GM18868 (cell line): ENCODE measurements around the gene GINM1.

Experiments
- ATAC-seq: cut with Tn5 transposase; IDR thresholded peaks from one replicate; pipeline ENCODE4 v1.9.1; 2021; ENCODE audit warnings: mild to moderate bottlenecking, moderate library complexity; ENCODE audit not compliant: unreplicated experiment

Gene GINM1

GRCh38 chr6:149592983-149593382 lies 26.8 kb downstream of the GINM1 start:
- no peak for ATAC-seq

- ATAC-seq, result no peak
These were observed 27.2 kb downstream of the GINM1 start for GRCh38 chr6:149593408-149593807.

- no peak for ATAC-seq
These were observed 34.3 kb downstream of the GINM1 start for GRCh38 chr6:149600508-149600907.

- peak; percentile 80 for ATAC-seq
These were observed 42.3 kb downstream of the GINM1 start for GRCh38 chr6:149608381-149608982.

GRCh38 chr6:149614337-149614736 lies 48.2 kb downstream of the GINM1 start:
- no peak for ATAC-seq

GRCh38 chr6:149615805-149616204 lies 49.6 kb downstream of the GINM1 start:
- ATAC-seq, result no peak

GRCh38 chr6:149627672-149628071 lies 61.5 kb downstream of the GINM1 start:
- ATAC-seq, result no peak

- ATAC-seq, result peak; percentile 95
These were observed 62.8 kb downstream of the GINM1 start for GRCh38 chr6:149628875-149629510.

GRCh38 chr6:149634315-149634714 lies 68.1 kb downstream of the GINM1 start:
- ATAC-seq, result no peak

GRCh38 chr6:149636124-149636523 lies 69.9 kb downstream of the GINM1 start:
- no peak for ATAC-seq
